Hepatocyte (in vitro differentiated cells): ENCODE data around the gene SPSB3.

Experiments
- EZH2 ChIP-seq: fragments of 200-600 bp; sonication (generic); IDR thresholded peaks from 2 replicates; pipeline ENCODE4 v1.6.1; 2016; ENCODE audit warnings: antibody characterized with exemption, mild to moderate bottlenecking, borderline replicate concordance
- TF ChIP-seq, protein P1 (sequence below): fragments of 200-600 bp; sonication (generic); IDR thresholded peaks from 2 replicates; pipeline ENCODE4 v1.5.1; 2016; ENCODE audit warnings: antibody characterized with exemption, mild to moderate bottlenecking; ENCODE audit not compliant: poor library complexity

DNA sequence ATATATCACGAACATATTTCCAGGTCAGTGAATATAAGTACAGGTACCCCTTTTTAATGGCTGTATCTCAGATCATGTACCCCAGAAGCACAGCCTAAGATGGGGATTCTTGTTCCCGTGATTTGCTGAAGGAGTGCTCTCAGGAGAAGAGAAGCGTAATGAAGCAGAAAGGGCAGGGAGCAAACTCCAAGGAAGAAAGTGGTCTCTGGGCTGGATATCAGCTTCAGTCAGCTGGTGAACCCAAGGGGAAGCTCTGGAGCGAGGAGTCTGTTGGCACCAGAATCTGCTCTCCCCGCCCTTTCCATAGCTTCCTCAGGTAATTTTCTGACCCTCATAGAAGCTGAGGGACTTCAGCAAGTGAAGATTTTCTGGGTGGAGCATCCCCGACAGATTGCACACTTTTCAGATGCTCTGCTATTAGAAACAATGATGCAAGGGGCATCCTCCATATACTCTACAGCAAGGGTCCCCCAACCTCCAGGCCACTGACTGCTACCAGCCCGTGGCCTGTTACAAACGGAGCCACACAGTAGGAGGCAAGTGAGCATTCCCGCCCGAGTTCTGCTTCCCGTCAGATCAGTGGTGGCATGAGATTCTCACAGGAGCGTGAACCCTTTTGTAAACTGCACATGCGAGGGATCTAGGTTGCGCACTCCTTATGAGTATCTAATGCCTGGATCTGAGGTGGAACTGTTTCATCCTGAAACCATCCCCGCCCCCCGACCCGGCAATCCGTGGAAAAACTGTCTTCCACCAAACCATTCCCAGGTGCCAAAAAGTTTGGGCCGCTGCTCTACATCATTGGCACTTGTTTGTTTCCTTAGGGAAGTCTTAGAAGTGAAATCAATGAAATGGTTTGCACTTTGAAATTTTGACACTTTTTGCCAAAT lies 49.1 kb upstream of the SPSB3 start:
- TF ChIP-seq, protein P1, sequence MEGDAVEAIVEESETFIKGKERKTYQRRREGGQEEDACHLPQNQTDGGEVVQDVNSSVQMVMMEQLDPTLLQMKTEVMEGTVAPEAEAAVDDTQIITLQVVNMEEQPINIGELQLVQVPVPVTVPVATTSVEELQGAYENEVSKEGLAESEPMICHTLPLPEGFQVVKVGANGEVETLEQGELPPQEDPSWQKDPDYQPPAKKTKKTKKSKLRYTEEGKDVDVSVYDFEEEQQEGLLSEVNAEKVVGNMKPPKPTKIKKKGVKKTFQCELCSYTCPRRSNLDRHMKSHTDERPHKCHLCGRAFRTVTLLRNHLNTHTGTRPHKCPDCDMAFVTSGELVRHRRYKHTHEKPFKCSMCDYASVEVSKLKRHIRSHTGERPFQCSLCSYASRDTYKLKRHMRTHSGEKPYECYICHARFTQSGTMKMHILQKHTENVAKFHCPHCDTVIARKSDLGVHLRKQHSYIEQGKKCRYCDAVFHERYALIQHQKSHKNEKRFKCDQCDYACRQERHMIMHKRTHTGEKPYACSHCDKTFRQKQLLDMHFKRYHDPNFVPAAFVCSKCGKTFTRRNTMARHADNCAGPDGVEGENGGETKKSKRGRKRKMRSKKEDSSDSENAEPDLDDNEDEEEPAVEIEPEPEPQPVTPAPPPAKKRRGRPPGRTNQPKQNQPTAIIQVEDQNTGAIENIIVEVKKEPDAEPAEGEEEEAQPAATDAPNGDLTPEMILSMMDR = no peak
- TF ChIP-seq EZH2 = no peak
